Muscle layer of colon (tissue), 2 donors: ENCODE measurements around the gene GZF1.
A peak's percentile ranks its signal among the peaks of the same experiment; 100 is the strongest.
"Not testable (repeated sequence)": the region's sequence is repeated elsewhere in the genome, so short reads cannot be mapped to it uniquely, and the experiment has no call there.

Source experiments
- H3K27ac ChIP-seq: one replicate; pipeline ENCODE4 v1.7.0; 2013; ENCODE audit warnings: low read depth, mild to moderate bottlenecking, low read length, moderate library complexity
- H3K27me3 ChIP-seq, 2 donors: one replicate each; pipeline ENCODE4 v1.7.0; 2013; ENCODE audit warnings: low read length in 2 of 2, mild to moderate bottlenecking in 2 of 2; ENCODE audit not compliant: insufficient read depth in 2 of 2, control insufficient read depth in 1 of 2
- H3K36me3 ChIP-seq: one replicate; pipeline ENCODE4 v1.7.0; 2013; ENCODE audit warnings: mild to moderate bottlenecking, low read length; ENCODE audit not compliant: insufficient read depth
- H3K4me1 ChIP-seq: one replicate; pipeline ENCODE4 v1.7.0; 2013; ENCODE audit warnings: mild to moderate bottlenecking, low read length; ENCODE audit not compliant: insufficient read depth
- H3K4me3 ChIP-seq, 2 donors: one replicate each; pipeline ENCODE4 v1.7.0; 2013; ENCODE audit warnings: low read length in 2 of 2, low read depth in 1 of 2, mild to moderate bottlenecking in 1 of 2, moderate library complexity in 1 of 2
- H3K9ac ChIP-seq: one replicate; pipeline ENCODE4 v1.7.0; 2013; ENCODE audit warnings: low read length
- H3K9me3 ChIP-seq: one replicate; pipeline ENCODE4 v1.7.0; 2013; ENCODE audit warnings: mild to moderate bottlenecking, low read length
- donor health status: abdominal sarcoma.
- donor health status: Adenocarcinoma of cecum.

Gene GZF1

DNA sequence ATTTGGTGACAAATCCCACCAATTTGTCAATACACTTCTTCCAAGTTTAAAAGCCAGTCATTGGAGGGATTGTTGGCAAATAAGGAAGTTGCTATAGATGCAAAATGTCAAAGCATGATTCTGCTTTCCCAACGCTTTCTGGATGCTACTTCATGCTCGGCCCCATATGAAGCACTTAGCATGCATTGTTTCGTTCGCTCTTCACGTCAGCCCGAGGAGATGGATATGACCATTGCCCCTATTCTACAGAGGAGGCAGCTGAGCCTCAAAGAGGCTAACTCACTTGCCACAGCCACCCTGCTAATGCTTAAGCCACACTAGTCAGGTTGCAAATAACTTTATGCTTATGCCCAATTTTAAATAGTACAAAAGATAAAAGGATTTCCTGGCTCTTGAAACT lies 14.2 kb upstream of the GZF1 start:
- Histone ChIP-seq H3K27me3 (no peaks in the 10 kb centered on the region), H3K9me3 (no peaks in the 10 kb centered on the region), H3K4me1 (peaks cover 21% of the 10 kb centered on the region), H3K9ac (no peak overlapping the region), H3K36me3 (no peaks in the 10 kb centered on the region), H3K27ac (no peak overlapping the region), H3K4me3 (no peak overlapping the region)

- Histone ChIP-seq H3K27ac (peak overlapping the region; percentile 97), H3K4me1 (peaks cover 21% of the 10 kb centered on the region)
- H3K4me3 ChIP-seq, H3K36me3 ChIP-seq, H3K9ac ChIP-seq, H3K9me3 ChIP-seq, H3K27me3 ChIP-seq: not testable (repeated sequence)
These were observed 13.5 kb upstream of the GZF1 start for GRCh38 chr20:23348510-23348909.

DNA sequence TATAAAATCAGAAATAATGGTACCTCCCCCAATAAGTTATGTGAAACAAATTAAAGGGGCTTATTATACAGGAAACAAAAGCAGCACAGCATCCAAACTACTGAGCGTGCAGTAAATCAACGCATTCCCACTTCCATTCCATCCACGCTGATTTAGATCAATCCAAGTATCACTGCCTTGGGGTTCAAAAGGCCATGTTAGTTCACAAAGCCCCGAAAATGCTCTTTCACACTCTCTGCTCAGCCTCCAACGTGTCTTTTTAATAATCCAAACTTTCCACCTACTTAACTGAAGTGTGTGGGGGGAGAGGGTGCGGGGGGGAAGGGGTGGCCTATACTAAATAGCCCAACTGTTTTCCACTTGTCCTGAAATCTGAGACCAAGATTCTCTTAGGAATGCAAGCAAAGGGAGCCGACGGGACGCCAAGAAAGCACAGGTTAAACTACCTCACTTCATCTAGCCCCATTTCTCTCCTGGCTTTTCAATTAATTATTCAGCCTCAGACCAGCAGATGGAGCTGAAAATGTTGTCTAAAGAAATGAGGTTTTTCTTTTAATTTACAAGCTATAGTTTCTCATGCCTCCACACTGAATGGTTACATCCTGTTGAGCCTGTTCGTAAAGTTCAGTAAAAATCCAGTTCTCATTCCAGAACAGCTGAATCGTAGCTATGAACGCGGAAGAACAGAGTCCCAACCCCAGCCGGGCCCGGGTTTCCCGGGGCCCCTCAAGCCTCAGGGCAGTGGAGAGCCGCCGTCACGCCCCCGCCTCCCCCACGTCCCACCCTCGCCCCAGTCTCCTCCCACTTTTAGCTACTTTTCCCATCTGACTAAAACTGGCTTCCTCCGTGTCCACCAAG lies 12.4 kb upstream of the GZF1 start:
- peak overlapping the region; percentile 97 for H3K27ac ChIP-seq
- H3K4me1 ChIP-seq, result peaks cover 21% of the 10 kb centered on the region
- peaks cover 8% of the 10 kb centered on the region for H3K36me3 ChIP-seq
- peak overlapping the region; percentile 89 for H3K9ac ChIP-seq
- no peaks in the 10 kb centered on the region for H3K27me3 ChIP-seq
- peak overlapping the region; percentile 65 to 88 for H3K4me3 ChIP-seq
- no peaks in the 10 kb centered on the region for H3K9me3 ChIP-seq

DNA sequence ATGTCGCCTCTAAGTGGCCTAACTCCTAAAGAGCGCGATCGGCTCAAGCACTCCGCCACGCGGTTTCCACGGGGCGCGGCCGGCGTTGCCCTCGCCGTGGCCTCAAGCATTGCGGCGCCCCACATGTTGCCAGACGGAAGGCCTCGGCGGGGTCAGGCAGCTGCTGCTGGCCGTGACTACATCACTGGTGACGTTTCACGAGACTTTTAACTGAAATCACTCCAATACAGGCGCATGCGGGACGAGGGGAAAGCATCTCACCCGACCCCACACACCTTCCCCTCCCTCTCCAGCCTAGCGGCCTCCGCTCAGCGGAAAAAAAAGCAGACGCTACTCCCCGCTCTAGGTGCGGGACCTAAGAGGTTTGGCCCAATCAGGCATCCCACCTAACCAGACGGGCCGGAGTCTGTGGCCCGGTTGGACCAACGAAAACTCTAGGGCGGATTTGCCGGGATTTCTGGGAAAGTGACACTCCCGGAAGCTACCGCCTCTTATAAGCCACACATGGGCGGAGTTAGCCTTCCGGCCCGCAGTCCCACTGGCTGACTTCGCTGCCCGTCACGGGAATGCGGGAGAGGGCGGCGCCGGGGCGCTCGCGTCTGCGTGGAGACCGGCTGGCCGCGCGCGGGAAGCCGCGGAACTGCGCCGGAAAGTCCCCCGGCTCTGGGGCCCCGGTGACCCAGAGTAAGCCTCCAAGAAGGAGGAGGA lies 11.6 kb upstream of the GZF1 start, which contains the start of gene NXT1:
TSS of gene NXT1 (plus strand) at position 596 of the 708 bp plus-strand sequence. CDS start 3,251 bp downstream, outside the sequence.
- H3K9me3 ChIP-seq, result no peaks in the 10 kb centered on the region
- H3K4me1 ChIP-seq, result peaks cover 21% of the 10 kb centered on the region
- H3K9ac ChIP-seq, result peak within 1 kb of the TSS; percentile 89

GRCh38 chr20:23350904-23351838 lies 10.8 kb upstream of the GZF1 start:
- Histone ChIP-seq H3K9me3 (no peaks in the 10 kb centered on the region), H3K27ac (peak overlapping the region; percentile 97), H3K4me3 (peak overlapping the region; percentile 88 to 90), H3K4me1 (peaks cover 21% of the 10 kb centered on the region), H3K36me3 (peaks cover 14% of the 10 kb centered on the region), H3K27me3 (no peaks in the 10 kb centered on the region), H3K9ac (peak overlapping the region; percentile 83)

More for the DNA sequence above, 11.6 kb upstream of the GZF1 start, which contains the start of gene NXT1:
- peak within 1 kb of the TSS; percentile 88 to 90 for H3K4me3 ChIP-seq
- H3K27me3 ChIP-seq, result no peaks in the 10 kb centered on the region
- H3K36me3 ChIP-seq, result peaks cover 14% of the 10 kb centered on the region
- H3K27ac ChIP-seq, result peak within 1 kb of the TSS; percentile 97

DNA sequence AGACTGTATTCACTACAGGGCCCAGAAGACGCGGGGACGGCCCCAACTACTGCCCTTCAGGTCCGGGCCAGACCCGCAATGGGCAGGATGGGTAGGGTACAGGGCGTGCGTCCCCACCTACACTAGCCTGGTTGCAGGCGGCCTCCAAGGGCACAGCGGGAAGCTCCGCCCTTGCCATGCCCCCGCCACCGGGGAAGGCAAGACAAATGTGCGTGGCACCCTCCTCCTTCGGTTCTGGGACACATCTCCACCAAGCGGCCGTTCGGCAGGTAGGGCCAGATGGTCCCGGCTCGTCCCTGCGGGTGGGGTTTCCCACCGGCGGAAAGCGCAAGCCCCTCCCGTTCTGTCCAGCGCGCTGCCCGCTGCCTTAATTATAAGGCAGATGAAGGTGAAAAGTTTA lies 5.8 kb upstream of the GZF1 start:
- Histone ChIP-seq H3K9me3 (no peaks in the 10 kb centered on the region), H3K27ac (no peak overlapping the region), H3K9ac (no peak overlapping the region), H3K4me3 (no peak overlapping the region), H3K27me3 (no peaks in the 10 kb centered on the region), H3K4me1 (peaks cover 36% of the 10 kb centered on the region), H3K36me3 (peaks cover 14% of the 10 kb centered on the region)

GRCh38 chr20:23357767-23358562 lies 4.0 kb upstream of the GZF1 start:
- Histone ChIP-seq H3K36me3 (peaks cover 14% of the 10 kb centered on the region), H3K4me1 (peaks cover 29% of the 10 kb centered on the region), H3K27me3 (no peaks in the 10 kb centered on the region), H3K4me3 (peak overlapping the region; percentile 72 to 81), H3K9me3 (no peaks in the 10 kb centered on the region), H3K9ac (peak overlapping the region; percentile 78), H3K27ac (peak overlapping the region; percentile 92)

GRCh38 chr20:23358563-23358906 lies 3.4 kb upstream of the GZF1 start:
- Histone ChIP-seq H3K9ac (peak overlapping the region; percentile 54), H3K27ac (peak overlapping the region; percentile 79), H3K4me1 (peaks cover 35% of the 10 kb centered on the region), H3K36me3 (peaks cover 14% of the 10 kb centered on the region), H3K27me3 (no peaks in the 10 kb centered on the region), H3K4me3 (peak overlapping the region; percentile 12 to 51), H3K9me3 (no peaks in the 10 kb centered on the region)

GRCh38 chr20:23358923-23359593 lies 2.9 kb upstream of the GZF1 start:
- no peak overlapping the region for H3K9ac ChIP-seq

DNA sequence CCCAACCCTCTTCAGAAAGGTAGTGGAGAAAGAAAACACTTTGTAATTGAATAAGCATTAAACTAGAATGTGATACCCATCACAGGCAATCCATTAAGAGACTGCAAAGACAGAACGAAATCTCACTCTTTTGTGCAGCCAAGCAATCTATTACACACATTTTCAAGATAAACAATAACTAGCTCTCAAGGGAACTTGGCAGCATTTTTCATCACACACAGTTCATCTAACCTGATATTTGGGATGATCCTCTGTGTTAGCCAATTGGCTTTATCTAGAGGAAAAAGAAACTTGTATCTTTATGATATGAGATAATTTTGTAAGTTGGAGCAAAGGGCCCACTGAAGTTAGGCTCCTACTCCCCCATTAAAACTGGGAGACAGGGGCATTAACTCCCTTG lies 1.5 kb upstream of the GZF1 start:
- Histone ChIP-seq H3K4me3 (peak overlapping the region in 1 of 2 donors; percentile 67), H3K4me1 (peaks cover 37% of the 10 kb centered on the region), H3K27me3 (no peaks in the 10 kb centered on the region), H3K9me3 (no peaks in the 10 kb centered on the region), H3K9ac (no peak overlapping the region), H3K27ac (peak overlapping the region; percentile 92), H3K36me3 (peaks cover 12% of the 10 kb centered on the region)

More at GRCh38 chr20:23358923-23359593, 2.9 kb upstream of the GZF1 start:
- H3K27ac ChIP-seq, result no peak overlapping the region
- H3K36me3 ChIP-seq, result peaks cover 12% of the 10 kb centered on the region
- no peaks in the 10 kb centered on the region for H3K9me3 ChIP-seq
- peaks cover 37% of the 10 kb centered on the region for H3K4me1 ChIP-seq
- no peaks in the 10 kb centered on the region for H3K27me3 ChIP-seq
- H3K4me3 ChIP-seq, result no peak overlapping the region
